ENCODE measurements around the gene ADCYAP1R1.

ADCYAP1R1 gene

DNA sequence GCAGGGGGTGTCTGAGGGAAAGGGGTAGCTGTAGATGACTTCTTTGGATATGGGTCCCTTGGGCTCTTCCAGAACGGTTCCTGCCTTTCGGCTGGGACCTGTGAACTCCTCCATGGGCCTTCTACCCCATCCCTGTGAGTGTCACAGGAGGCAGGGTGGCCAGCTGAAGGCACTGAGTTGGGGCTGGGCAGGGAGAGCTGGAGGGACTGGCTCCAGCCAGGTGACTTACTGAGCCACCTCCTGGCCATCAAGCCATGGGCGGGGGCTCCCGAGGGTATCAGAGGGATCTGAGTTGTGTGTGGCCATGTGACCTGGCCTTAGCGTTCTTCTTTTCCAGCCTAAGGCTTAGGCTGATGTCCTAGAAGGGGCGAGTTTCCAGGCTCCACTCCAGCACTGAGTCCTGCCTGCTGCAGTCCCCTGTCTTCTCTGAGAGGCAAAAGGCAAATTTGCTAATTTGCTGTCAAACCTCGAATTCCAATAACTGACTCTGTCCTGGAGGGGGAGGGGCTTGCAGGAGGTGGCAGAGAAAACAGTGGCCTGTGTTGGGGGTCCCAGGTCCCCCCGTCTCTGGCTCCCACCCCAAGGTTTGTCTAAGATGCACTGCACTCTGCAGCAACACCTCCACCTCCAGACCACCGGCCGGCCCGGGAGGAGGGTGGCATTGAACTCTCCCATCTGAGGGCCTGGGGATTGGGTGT is 27.2 kb downstream of the ADCYAP1R1 start:
- ChIA-PET POLR2A (no interaction called here), CTCF (no interaction called here)
- no peak overlapping the region for H3K4me3 ChIP-seq (ENCODE audit: low read depth, low read length)
- DNase-seq (ENCODE audit: low read depth, low spot score): no peak
- TF ChIP-seq, protein P1, sequence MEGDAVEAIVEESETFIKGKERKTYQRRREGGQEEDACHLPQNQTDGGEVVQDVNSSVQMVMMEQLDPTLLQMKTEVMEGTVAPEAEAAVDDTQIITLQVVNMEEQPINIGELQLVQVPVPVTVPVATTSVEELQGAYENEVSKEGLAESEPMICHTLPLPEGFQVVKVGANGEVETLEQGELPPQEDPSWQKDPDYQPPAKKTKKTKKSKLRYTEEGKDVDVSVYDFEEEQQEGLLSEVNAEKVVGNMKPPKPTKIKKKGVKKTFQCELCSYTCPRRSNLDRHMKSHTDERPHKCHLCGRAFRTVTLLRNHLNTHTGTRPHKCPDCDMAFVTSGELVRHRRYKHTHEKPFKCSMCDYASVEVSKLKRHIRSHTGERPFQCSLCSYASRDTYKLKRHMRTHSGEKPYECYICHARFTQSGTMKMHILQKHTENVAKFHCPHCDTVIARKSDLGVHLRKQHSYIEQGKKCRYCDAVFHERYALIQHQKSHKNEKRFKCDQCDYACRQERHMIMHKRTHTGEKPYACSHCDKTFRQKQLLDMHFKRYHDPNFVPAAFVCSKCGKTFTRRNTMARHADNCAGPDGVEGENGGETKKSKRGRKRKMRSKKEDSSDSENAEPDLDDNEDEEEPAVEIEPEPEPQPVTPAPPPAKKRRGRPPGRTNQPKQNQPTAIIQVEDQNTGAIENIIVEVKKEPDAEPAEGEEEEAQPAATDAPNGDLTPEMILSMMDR (IDR thresholded peaks at IDR 0.05; ENCODE audit: insufficient read depth, low read length, missing control alignments): no peak

- no peak for DNase-seq (ENCODE audit: low read depth, low spot score)
- ChIA-PET CTCF (no interaction called here), POLR2A (no interaction called here)
- TF ChIP-seq, protein P1 (IDR thresholded peaks at IDR 0.05; ENCODE audit: insufficient read depth, low read length, missing control alignments): no peak
- no peak overlapping the region for H3K4me3 ChIP-seq (ENCODE audit: low read depth, low read length)
Measured at GRCh38 chr7:31079824-31080511, 27.9 kb downstream of the ADCYAP1R1 start.

DNA sequence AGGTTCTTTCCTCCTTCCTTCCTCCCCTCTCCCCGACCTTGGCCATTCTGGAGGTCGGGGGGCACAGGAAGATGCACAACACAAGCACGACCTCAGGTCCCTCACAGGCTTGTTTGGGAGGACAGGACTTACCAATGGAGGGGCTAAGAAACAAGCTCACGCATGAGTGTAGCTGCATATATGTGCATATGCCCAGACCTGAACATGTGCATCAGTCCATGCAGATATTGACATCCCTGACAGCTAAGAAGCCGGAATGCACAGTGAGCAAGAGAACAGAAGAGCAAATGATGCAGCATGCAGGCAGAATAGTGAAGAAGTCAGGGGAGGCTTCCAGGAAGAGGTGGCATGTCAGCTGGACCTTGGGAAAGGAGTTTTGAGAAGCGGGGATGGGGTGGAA is 28.7 kb downstream of the ADCYAP1R1 start:
- POLR2A ChIA-PET: no interaction called here
- no peak for DNase-seq (ENCODE audit: low read depth, low spot score)
- no peak overlapping the region for H3K4me3 ChIP-seq (ENCODE audit: low read depth, low read length)
- CTCF ChIA-PET: no interaction called here
- TF ChIP-seq, protein P1 (IDR thresholded peaks at IDR 0.05; ENCODE audit: insufficient read depth, low read length, missing control alignments): no peak

- H3K4me3 ChIP-seq (ENCODE audit: low read depth, low read length): no peak overlapping the region
- TF ChIP-seq, protein P1 (IDR thresholded peaks at IDR 0.05; ENCODE audit: insufficient read depth, low read length, missing control alignments): no peak
- ChIA-PET POLR2A (no interaction called here), CTCF (interaction anchor here (1.3 kb wide), 1 partner anchor 53 kb away, joined by 4 read pairs; no protein-coding TSS in a partner anchor)
- no peak for DNase-seq (ENCODE audit: low read depth, low spot score)
Measured at GRCh38 chr7:31082017-31082416, 29.9 kb downstream of the ADCYAP1R1 start.

GRCh38 chr7:31082447-31082846 is 30.3 kb downstream of the ADCYAP1R1 start:
- H3K4me3 ChIP-seq (ENCODE audit: low read depth, low read length): no peak overlapping the region
- DNase-seq (ENCODE audit: low read depth, low spot score): no peak
- POLR2A ChIA-PET: no interaction called here
- TF ChIP-seq, protein P1 (IDR thresholded peaks at IDR 0.05; ENCODE audit: insufficient read depth, low read length, missing control alignments): no peak
- CTCF ChIA-PET: interaction anchor here (1.3 kb wide), 1 partner anchor 52 kb away, joined by 4 read pairs; no protein-coding TSS in a partner anchor

DNA sequence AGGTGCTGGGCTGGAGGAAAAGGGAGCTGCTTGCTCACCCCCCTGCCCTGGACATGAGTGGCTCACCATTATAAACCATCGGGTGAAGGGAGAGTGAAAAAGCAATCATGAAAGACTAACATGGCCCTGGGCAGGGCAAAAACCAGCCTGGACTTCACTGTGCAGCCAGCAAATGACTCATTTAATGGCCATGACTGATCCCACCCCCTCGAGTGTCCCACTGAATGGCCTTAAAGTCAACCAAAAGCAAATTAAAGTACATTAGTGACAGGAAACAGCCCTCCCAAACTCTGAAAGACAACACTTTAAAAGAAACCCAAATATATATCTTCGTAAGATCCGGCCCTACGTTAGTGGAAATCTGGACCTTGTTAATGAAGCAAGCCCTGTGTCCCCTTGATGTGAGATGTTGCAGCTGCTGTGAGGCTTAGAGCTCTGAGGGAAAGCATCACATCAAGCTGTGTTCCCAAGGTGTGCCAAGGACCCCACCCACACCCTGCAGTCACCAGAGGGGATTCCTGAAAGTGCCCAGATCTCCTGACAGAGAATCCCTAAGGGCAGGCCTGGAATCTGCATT is 31.2 kb downstream of the ADCYAP1R1 start:
- POLR2A ChIA-PET: no interaction called here

More for the DNA sequence above, 31.2 kb downstream of the ADCYAP1R1 start:
- TF ChIP-seq, protein P1 (IDR thresholded peaks at IDR 0.05; ENCODE audit: insufficient read depth, low read length, missing control alignments): no peak
- CTCF ChIA-PET: no interaction called here
- no peak for DNase-seq (ENCODE audit: low read depth, low spot score)
- H3K4me3 ChIP-seq (ENCODE audit: low read depth, low read length): no peak overlapping the region
